A673 (cell line): Measurements from ENCODE around the gene CDK3. TPM values are rescaled to one million over a fixed set of nuclear protein-coding genes. Genes with fewer than 3 reads are reported as not detected.

Experiments
- BruUV-seq: library from RNA; stranded (reverse); fragments of 400-500 nt; replicated peaks from 2 replicates; lab custom pipeline; 2021; lab: Mats Ljungman, UMichigan
- CTCF ChIA-PET: fragments of 300-600 bp; sonication (Branson Sonifier 250); formaldehyde crosslinking; loops from one replicate; lab custom pipeline; 2022; ENCODE audit warnings: antibody characterized with exemption; lab: Charles Lee
- POLR2A ChIA-PET: fragments of 300-600 bp; sonication (Branson Sonifier 250); formaldehyde crosslinking; loops from one replicate; lab custom pipeline; 2022; ENCODE audit warnings: antibody characterized with exemption; ENCODE audit not compliant: low non-redundant PET; lab: Charles Lee
- DNase-seq: peaks from one replicate; pipeline ENCODE4 v3.0.0-alpha.2; 2015; ENCODE audit warnings: low spot score
- H3K27ac ChIP-seq: fragments of 200-600 bp; sonication (generic); 2 replicates; pipeline ENCODE4 v1.5.1; 2016; ENCODE audit warnings: mixed run types, low read depth, mild to moderate bottlenecking, mixed read lengths, antibody characterized with exemption, low read length; ENCODE audit not compliant: poor library complexity, severe bottlenecking
- H3K27me3 ChIP-seq: fragments of 200-600 bp; sonication (generic); replicated peaks from 2 replicates; pipeline ENCODE4 v1.6.1; 2017; ENCODE audit warnings: mixed run types, low read depth, mild to moderate bottlenecking, mixed read lengths, antibody characterized with exemption, low read length; ENCODE audit not compliant: insufficient read depth, poor library complexity
- H3K36me3 ChIP-seq: fragments of 200-600 bp; sonication (generic); 2 replicates; pipeline ENCODE4 v1.6.1; 2016; ENCODE audit warnings: mixed run types, mild to moderate bottlenecking, mixed read lengths, antibody characterized with exemption, low read length; ENCODE audit not compliant: insufficient read depth, poor library complexity, severe bottlenecking
- H3K4me1 ChIP-seq: fragments of 200-600 bp; sonication (generic); 2 replicates; pipeline ENCODE4 v1.6.1; 2017; ENCODE audit warnings: mixed run types, mild to moderate bottlenecking, mixed read lengths, antibody characterized with exemption, low read length; ENCODE audit not compliant: insufficient read depth, poor library complexity, severe bottlenecking
- H3K4me3 ChIP-seq: fragments of 200-600 bp; sonication (generic); 2 replicates; pipeline ENCODE4 v1.5.1; 2016; ENCODE audit warnings: low read depth, mixed run types, mild to moderate bottlenecking, mixed read lengths, low read length; ENCODE audit not compliant: poor library complexity, severe bottlenecking
- H3K9me3 ChIP-seq: fragments of 200-600 bp; sonication (generic); 2 replicates; pipeline ENCODE4 v1.6.1; 2016; ENCODE audit warnings: mixed run types, low read depth, mild to moderate bottlenecking, mixed read lengths, antibody characterized with exemption, low read length; ENCODE audit not compliant: poor library complexity, severe bottlenecking
- CTCF ChIP-seq: fragments of 300-800, 200-600 bp; sonication (generic); conservative IDR thresholded peaks from 2 replicates; pipeline ENCODE4 v1.5.1; 2017; ENCODE audit warnings: low read depth, mild to moderate bottlenecking, antibody characterized with exemption, low read length, moderate library complexity, mixed read lengths
- EZH2 ChIP-seq: fragments of 200-600 bp; sonication (generic); IDR thresholded peaks from 2 replicates; pipeline ENCODE4 v1.6.1; 2017; ENCODE audit warnings: borderline replicate concordance, low read depth, mild to moderate bottlenecking, mixed read lengths, antibody characterized with exemption, low read length; ENCODE audit not compliant: poor library complexity, severe bottlenecking
- intact Hi-C: fragments of 100-400 bp; cut with micrococcal nuclease; formaldehyde crosslinking; loops from one replicate; pipeline ENCODE4 v1.10.0; 2022; ENCODE audit not compliant: unreplicated experiment
- total RNA-seq: library from RNA; stranded (reverse); gene quantifications from 2 replicates; pipeline ENCODE4 v1.2.3, GENCODE V29; 2021

The CDK3 gene
- total RNA-seq, 1 experiment from 2014 or later, result 10.0 TPM

- Histone ChIP-seq H3K36me3 (peaks cover 63% of the 10 kb centered on the region), H3K27ac (no peak overlapping the region), H3K4me1 (peaks cover 10% of the 10 kb centered on the region), H3K9me3 (no peaks in the 10 kb centered on the region), H3K27me3 (no peaks in the 10 kb centered on the region), H3K4me3 (no peak overlapping the region)
- TF ChIP-seq EZH2 (no peak), CTCF (no peak)
- no peak for DNase-seq
- POLR2A ChIA-PET, result no interaction called here
- intact Hi-C loops, result no loop called here
- BruUV-seq, result no TSS peak
- CTCF ChIA-PET, result no interaction called here
Measured at GRCh38 chr17:76051561-76051960, 50.9 kb downstream of the CDK3 start.

DNA sequence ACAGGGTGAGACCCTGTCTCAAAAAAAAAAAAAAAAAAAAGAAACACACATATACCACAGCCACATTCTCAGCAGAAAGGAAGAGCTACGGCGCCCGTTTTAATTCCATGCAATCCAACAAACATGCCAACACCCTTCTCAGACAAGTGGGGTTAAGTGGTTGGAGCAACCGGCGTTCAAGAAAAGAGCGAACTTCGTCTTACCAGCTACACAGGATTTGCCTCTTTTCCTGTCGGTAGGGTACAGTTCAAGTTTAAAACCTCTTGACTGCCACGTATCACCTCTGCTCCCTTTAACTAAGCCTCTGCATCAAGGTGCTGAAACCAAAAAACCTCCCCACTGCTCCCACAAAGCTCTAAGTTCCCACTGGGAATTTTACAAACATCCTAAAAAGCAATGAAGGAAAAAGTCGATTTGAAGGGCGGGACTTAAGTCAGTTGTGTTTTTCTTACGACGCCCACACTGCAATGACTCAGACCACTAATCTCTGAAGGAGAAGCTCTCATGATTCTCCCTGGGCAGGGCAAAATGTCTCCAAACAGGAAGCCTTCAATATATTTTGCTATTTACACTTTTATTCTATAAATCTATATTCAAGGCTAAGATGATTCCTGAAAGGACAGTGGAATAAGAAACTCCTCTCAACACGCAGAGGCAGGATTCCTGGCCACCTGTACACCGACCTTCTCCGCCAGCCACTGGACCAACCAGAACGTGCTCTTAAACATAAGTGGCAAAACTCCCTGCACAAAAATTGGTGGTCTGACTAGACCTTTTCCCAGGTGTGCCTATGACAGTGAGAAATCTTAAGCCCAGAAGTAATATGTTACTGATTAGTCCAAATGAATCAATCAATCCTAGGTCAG, 52.8 kb downstream of the CDK3 start:
- TF ChIP-seq CTCF (no peak), EZH2 (no peak)
- intact Hi-C loops, result no loop called here
- Histone ChIP-seq H3K27me3 (no peaks in the 10 kb centered on the region), H3K36me3 (peaks cover 69% of the 10 kb centered on the region), H3K4me3 (no peak overlapping the region), H3K4me1 (peaks cover 10% of the 10 kb centered on the region), H3K9me3 (no peaks in the 10 kb centered on the region), H3K27ac (peak overlapping the region; percentile 47)
- no TSS peak for BruUV-seq
- DNase-seq, result peak; percentile 75
- ChIA-PET POLR2A (interaction anchor here (0.6 kb wide), 1 partner anchor 337 kb away, joined by 5 read pairs; no protein-coding TSS in a partner anchor), CTCF (interaction anchor here (0.6 to 0.7 kb wide), 2 partner anchors 11 to 39 kb away, joined by 3 to 8 read pairs; no protein-coding TSS in a partner anchor)

DNA sequence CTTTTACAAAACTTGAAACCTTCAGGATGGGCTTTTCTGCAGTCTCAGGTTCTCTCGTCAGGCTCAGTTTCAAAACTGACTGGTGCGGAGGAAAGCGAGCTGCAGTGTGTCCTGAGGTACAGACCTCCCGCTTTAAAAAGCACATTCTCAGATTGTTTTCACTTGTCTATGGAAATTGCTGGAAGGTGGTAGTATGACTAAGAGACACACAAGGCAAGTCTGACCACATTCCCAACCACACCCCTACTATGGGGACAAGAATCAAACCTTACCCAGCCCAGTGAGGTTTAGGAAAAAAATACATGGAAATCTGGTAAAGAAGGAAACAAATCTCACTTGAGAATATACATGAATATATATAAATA, 53.4 kb downstream of the CDK3 start:
- Histone ChIP-seq H3K36me3 (peaks cover 70% of the 10 kb centered on the region), H3K27ac (peak overlapping the region; percentile 47), H3K4me1 (peaks cover 10% of the 10 kb centered on the region), H3K9me3 (no peaks in the 10 kb centered on the region), H3K4me3 (no peak overlapping the region), H3K27me3 (no peaks in the 10 kb centered on the region)
- intact Hi-C loops, result no loop called here
- DNase-seq, result no peak
- BruUV-seq, result no TSS peak
- ChIA-PET CTCF (no interaction called here), POLR2A (no interaction called here)
- TF ChIP-seq EZH2, result no peak
- no peak for TF ChIP-seq CTCF

Other genes with a start within 250 kb of the CDK3 start
- gene GALK1, start 235.7 kb upstream of the CDK3 start, total RNA-seq, result 18.3 and 29.7 TPM in 2 replicates
- gene UNK, start 216.0 kb upstream of the CDK3 start, total RNA-seq, result 53.2 and 60.0 TPM in 2 replicates
- gene UNC13D, start 156.5 kb upstream of the CDK3 start, total RNA-seq, result 0.37 and 2.2 TPM in 2 replicates
- gene WBP2, start 145.5 kb upstream of the CDK3 start, total RNA-seq, result 70.3 and 87.5 TPM in 2 replicates
- gene TRIM47, start 122.3 kb upstream of the CDK3 start, total RNA-seq, result 0.46 and 0.95 TPM in 2 replicates
- 46.1 and 47.9 TPM in 2 replicates for gene TRIM65, start 103.9 kb upstream of the CDK3 start, total RNA-seq
- 166 and 167 TPM in 2 replicates for gene MRPL38, start 96.0 kb upstream of the CDK3 start, total RNA-seq
- gene FBF1, start 59.8 kb upstream of the CDK3 start, total RNA-seq, result 34.4 and 35.6 TPM in 2 replicates
- 35.0 and 39.5 TPM in 2 replicates for gene ACOX1, start 21.7 kb upstream of the CDK3 start, total RNA-seq
- gene TEN1, start 21.6 kb upstream of the CDK3 start, total RNA-seq, result 13.3 and 16.2 TPM in 2 replicates
- 0.15 and 0.21 TPM in 2 replicates for gene EVPL, start 26.5 kb downstream of the CDK3 start, total RNA-seq
- gene SRP68, start 71.7 kb downstream of the CDK3 start, total RNA-seq, result 96.4 and 101 TPM in 2 replicates
- gene GALR2, start 73.9 kb downstream of the CDK3 start, total RNA-seq, result not detected in 2 replicates
- not detected in 2 replicates for gene ZACN, start 78.3 kb downstream of the CDK3 start, total RNA-seq
- 115 and 117 TPM in 2 replicates for gene EXOC7, start 102.9 kb downstream of the CDK3 start, total RNA-seq
- gene FOXJ1, start 140.4 kb downstream of the CDK3 start, total RNA-seq, result 0.17 and 0.20 TPM in 2 replicates
- 0.56 and 0.70 TPM in 2 replicates for gene RNF157, start 239.6 kb downstream of the CDK3 start, total RNA-seq